Fibroblast of villous mesenchyme (primary cell): ENCODE data around the gene USP3. TPM values are rescaled to one million over a fixed set of nuclear protein-coding genes. Genes with fewer than 3 reads are reported as not detected.

Experiments
- DNase-seq: peaks from one replicate; pipeline ENCODE4 v3.0.0-alpha.2; 2010; ENCODE audit warnings: low read depth
- H3K4me3 ChIP-seq: 2 replicates; pipeline ENCODE4 v1.5.1; 2011; ENCODE audit warnings: low read depth, mild to moderate bottlenecking, low read length
- total RNA-seq: library from RNA; depleted of rRNA; stranded (reverse); fragments of >200 nt; gene quantifications from 2 replicates; pipeline ENCODE4 v1.2.3, GENCODE V29; 2012
- TF ChIP-seq, protein P1 (sequence below): IDR thresholded peaks from 2 replicates; pipeline ENCODE4 v1.5.1; 2012; ENCODE audit warnings: low read depth, mild to moderate bottlenecking, low read length; ENCODE audit not compliant: insufficient read depth

The USP3 gene
- total RNA-seq, 1 donor, result 34.1 TPM

DNA sequence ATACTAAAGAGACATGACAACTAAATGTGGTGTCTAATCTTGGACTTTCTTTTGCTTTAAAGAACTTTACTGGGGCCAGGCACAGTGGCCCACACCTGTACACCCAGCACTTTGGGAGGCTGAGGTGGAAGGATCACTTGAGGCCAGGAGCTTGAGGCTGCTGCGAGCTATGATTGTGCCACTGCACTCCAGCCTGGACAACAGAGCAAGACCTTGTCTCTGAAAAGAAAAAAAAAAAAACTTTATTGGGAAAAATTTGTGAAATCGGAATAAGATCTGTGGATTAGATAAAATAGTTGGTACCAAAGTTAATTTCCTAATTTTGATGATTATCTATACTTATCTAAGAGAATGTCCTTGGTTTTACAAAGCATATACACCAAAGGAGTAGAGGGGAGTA, 34.4 kb upstream of the USP3 start:
- no peak overlapping the region for H3K4me3 ChIP-seq
- TF ChIP-seq, protein P1, sequence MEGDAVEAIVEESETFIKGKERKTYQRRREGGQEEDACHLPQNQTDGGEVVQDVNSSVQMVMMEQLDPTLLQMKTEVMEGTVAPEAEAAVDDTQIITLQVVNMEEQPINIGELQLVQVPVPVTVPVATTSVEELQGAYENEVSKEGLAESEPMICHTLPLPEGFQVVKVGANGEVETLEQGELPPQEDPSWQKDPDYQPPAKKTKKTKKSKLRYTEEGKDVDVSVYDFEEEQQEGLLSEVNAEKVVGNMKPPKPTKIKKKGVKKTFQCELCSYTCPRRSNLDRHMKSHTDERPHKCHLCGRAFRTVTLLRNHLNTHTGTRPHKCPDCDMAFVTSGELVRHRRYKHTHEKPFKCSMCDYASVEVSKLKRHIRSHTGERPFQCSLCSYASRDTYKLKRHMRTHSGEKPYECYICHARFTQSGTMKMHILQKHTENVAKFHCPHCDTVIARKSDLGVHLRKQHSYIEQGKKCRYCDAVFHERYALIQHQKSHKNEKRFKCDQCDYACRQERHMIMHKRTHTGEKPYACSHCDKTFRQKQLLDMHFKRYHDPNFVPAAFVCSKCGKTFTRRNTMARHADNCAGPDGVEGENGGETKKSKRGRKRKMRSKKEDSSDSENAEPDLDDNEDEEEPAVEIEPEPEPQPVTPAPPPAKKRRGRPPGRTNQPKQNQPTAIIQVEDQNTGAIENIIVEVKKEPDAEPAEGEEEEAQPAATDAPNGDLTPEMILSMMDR, result no peak
- DNase-seq, result no peak

DNA sequence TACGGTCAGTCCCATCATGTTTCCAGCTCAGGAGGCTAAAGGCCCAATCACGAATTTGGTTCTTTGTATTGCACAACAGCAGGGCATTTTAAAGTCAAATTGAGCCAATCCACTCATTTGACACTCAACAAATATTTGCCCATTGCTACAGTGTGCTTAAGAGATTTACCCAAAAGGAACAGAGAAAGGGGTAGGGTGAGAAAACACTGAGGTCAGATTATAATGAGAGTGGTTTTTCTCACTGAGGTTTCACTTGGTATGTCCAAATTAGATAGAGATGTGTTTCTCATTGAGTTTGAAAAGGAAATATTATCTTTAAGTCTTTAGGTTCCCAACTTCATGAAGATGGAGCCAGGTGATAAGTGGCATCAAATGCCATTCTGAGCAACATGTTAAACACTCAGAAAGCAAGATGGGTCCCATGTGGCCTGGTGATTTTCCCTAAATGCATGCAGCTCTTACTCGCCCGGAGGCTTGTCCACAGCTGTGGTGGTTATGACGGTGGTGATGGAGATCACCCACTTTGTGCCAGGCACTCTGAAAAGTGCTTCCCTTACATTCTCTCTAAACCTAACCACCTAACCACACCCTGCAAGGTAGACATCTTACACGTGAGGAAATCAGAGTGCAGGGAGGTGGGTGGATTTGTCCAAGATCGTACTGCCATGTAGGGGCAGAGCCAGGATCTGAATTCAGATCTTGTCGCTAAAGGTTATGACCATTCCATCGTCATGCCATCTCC, 31.2 kb upstream of the USP3 start:
- no peak overlapping the region for H3K4me3 ChIP-seq

DNA sequence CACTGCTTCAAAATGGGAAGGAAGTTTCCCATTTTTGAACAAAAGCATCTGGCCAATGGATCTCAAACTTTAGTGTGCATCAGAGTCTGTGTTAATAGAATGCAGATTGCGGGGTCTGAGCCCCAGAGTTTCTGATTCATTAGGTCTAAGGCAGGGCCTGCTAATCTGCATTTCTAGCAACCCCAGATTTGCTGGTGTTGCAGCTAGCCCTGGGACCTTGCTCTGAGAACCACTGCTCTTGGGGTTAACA, 30.7 kb upstream of the USP3 start:
- no peak for DNase-seq
- TF ChIP-seq, protein P1, result no peak
- no peak overlapping the region for H3K4me3 ChIP-seq

More for the DNA sequence above, 31.2 kb upstream of the USP3 start:
- TF ChIP-seq, protein P1, result no peak
- DNase-seq, result no peak

DNA sequence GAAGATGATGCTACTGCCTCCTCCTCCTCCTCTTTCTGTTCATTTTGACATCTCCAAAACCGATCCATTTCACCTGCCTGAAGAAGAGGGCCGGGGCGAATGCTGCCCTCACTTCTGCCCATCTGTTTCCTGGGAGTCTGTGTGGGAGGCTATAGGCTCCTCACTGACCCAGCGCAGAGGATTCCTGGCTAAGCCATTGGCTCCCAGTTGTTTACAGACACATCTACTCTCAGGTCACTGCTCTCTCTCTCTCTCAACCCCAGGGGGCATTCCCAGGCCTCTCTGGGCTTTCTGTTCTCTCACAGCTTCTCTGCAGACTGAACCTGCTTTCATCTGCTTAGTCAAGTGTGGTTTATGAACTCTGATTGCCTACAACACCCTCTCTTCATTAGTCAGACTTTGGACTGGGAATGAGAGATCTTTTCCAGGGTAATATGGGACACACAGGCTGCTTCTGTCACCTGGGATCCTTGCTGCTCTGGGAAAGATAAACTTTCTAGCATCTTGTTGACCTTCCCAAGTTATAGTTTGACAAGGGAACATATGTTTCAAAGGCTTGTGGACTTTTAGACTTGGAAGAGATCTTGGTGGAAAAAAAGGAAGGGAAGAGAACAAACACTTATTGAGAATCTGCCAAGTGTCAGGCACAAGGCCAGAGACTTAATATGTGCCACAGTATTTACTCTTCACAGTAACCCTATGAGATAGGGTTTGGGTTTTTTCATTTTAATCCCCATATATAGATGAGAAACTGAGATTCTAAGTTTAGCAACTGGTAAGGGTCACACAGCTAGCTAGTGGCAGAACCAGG, 30.2 kb upstream of the USP3 start:
- H3K4me3 ChIP-seq, result no peak overlapping the region
- peak; percentile 88 for DNase-seq
- TF ChIP-seq, protein P1, result no peak

DNA sequence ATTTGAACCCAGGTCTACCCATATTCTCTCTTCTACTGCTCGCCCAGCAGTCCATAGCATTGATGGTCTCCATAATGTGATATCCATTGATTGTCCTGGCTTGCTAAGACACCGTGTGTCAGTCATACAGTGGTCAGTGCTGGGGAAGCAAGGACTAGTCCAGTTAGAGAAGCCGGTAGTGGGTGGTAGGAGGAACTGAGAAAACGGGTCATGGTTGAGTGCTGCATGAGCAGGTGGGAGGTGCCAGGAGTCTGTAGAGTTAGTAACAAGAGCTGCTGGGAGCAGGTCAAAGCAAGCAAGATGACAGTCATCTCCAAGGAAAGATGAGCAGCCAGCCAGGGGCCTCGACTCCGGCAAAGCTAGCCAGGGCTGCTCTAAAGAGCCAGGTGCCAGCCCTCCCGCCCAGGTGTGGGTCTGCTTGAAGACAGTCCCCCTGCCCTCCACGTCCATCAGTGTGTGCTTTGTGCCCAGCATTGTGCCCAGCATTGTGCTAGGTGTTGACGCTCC, 29.5 kb upstream of the USP3 start:
- TF ChIP-seq, protein P1, result no peak
- H3K4me3 ChIP-seq, result no peak overlapping the region
- no peak for DNase-seq

DNA sequence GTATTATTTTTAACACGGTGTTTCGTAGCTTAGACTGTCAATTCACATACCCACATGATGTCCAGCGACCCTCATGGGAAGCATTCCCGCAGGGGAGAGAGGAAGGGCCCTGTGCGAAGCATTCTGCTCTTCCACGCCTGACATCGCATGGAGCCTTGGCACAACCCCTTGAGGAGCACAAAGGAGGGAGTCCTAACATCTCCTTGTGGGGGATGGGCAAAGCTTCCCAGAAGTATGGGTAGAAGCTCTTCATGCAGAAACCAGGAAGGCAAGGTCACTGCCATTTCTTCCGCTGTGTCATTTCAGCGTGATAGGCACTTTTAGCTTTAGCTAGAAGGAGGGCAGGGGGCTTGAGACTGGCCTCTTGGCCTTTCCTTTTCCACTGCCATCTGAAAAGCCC, 28.7 kb upstream of the USP3 start:
- TF ChIP-seq, protein P1, result no peak
- DNase-seq, result no peak
- no peak overlapping the region for H3K4me3 ChIP-seq
